Measurements from ENCODE around the gene SLC10A4.

SLC10A4 gene

DNA sequence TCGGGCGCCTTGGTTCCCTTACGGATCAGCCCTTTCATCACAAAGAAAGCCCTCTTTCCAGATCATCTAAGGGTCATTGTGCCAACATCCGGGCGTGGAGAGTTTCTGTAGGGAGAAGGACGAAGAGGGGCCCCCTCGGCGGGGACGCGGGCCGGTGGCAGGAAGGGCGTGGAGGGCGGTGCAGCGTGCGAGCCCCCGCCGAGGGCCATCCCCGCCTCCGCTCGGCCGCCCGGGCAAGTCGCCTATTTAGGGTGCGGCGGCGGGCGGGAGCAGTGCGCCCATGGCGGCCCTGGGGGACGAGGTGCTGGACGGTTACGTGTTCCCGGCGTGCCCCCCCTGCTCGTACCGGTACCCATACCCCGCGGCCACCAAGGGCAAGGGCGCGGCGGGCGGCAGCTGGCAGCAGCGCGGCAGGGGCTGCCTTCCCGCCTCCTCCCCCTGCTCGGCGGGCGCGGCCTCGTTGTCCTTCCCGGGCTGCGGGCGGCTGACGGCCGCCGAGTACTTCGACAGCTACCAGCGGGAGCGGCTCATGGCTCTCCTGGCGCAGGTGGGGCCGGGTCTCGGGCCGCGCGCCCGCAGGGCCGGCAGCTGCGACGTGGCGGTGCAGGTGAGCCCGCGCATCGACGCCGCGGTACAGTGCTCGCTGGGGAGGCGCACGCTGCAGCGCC, 7.0 kb downstream of the SLC10A4 start, which contains the start of gene ZAR1:
ZAR1 (plus strand) TSS at position 241 of the 668 bp plus-strand sequence; CDS start at position 281, 40 bp downstream.
- no peak for DNase-seq

DNA sequence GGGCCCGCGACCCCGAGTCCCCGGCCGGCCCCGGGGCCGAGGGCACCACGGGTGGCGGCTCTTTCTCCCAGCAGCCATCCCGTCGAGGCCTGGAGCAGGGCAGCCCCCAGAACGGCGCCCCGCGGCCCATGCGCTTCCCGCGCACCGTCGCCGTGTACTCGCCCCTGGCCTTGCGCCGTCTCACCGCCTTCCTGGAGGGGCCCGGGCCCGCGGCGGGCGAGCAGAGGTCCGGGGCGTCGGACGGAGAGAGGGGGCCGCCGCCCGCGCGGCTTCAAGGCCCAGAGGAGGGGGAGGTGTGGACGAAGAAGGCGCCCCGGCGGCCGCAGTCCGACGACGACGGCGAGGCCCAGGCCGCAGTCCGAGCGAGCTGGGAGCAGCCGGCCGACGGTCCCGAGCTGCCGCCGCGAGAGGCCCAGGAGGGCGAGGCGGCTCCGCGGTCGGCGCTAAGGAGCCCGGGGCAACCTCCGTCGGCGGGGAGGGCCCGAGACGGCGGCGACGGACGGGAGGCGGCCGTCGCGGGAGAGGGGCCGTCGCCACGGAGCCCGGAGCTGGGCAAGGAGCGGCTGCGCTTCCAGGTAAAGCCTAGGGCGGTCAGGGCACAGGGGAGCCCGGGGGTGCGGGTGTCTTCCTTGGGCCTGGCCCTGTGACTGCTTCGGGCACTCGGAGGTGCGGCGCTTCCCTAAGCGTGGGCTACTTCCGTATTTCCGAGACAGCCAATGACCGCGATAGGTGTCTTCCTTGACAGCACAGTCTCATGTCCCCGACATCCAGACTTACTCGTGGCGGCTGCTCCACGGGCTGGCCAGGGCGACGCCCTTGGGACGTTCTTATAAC, 7.8 kb downstream of the SLC10A4 start:
- no peak for DNase-seq

DNA sequence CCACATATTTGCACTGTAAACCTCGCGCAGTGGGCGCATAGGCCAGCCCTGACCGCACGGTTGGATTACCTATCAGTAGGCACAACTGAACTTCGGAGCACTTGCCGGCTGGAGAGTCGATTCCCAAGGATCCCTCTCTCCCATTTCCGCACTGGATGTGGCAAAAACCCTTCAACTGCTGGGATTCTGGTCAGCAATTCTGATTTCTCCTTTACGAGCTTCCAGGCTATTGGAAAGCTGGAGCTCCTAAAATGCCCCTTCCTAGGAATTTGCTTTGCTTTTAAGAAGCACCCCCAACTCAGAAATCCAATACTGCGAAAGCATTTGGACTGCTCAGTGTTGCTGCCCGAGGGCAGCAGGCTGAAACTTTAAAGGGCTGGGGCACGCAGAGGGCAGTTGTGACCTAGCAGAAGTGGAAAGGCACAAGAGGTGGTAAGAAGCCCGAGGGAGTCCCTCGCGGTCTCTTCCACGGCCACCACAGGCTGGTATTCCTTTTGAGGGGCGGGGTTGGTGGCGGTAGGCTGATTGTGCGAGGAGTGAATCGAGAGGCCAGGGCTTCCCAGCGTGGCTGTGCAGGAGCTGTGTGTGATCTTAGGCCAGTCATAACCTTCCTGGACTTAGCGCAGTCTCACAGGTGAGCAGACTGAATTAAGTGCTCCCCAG, 8.5 kb downstream of the SLC10A4 start:
- no peak for DNase-seq

DNA sequence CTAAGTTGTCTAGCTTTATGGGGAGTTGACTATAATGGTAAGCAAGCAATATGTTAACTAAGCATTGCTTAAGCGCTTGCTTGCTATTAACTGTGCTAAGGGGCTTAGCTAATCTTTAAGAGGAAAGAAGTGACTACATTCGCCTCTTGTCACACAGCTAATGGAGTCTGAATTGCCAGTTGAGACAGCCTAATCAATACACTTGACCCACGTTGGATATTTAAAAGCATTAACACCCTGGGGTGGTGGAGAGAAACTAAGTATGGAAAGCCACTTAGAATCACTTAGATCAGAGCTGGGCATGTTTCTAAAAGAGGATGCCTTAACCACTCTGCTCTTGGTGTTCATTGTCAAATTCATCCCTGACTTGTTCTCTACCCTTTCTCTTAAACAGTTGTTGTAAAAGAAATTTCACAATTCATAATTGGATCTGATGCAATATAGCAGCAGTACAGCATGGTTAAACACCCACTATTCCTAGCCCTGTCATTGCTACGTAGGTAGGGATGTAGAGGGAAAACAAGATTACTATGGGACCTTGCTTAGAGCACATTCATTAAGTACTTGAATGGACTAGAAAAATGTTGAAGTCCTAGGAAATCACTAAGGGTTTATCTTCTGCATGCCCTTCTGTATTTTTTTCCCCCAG, 10.4 kb downstream of the SLC10A4 start:
- DNase-seq = no peak

DNA sequence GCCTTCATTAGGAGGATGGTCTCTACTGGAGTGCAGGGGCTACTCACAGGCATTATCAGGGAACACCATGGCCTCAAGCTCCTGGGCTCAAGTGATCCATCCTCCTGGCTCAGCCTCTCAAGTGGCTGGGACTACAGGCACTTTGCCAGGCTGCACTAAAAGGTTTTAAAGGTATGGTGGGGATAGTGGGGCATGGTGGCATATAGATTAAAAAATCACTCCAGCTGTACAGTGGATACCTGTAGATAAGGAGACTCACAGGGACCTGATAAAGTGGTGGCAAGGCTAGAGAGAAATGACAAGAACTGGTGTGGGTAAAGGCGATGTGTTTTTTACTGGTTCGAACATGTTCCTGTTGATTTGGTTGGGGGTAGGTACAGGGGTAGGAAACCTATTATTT, 12.8 kb downstream of the SLC10A4 start:
- DNase-seq = no peak

DNA sequence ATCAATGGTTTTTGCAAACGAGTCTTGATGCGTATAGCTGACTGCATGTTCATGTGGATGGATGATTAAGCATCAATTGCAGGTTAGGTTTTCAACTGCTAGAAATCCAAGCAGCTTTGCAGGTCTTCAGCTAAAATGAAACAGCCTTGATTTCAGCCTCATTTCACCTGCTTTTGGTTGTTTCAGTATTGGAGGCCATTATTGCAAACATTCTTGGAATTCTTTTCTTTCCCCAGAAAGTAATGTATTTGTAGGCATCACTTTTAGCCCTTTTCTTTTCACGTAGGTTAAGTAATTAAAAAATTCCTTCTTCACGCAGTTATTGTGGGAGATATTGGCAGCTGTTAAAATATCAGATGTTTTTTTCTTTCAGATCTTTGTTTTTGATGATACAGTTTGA, 15.8 kb downstream of the SLC10A4 start:
- no peak for DNase-seq

DNA sequence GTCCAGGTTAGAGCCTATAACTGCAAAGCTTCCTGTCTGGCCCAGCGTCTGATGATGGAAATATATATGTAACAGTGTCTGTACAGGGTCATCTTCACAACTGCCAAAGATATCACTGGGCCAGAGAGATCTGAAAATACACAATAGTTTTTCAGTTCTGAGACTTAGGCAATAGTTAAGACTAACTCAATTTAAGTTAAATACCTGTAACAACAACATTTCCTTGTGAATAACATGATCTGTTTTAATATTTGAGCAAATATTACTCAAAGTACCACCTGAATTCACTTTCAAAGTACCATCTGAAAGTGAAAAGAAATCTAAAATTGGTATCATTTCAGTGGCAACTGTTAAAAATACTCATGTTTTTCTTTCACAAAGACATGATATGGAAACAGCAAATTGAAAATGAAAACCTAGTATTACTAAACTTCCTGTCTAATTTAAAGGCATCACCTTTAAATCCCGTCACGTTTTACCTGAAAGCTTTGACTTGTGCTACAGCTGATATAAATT, 16.5 kb downstream of the SLC10A4 start:
- no peak for DNase-seq

DNA sequence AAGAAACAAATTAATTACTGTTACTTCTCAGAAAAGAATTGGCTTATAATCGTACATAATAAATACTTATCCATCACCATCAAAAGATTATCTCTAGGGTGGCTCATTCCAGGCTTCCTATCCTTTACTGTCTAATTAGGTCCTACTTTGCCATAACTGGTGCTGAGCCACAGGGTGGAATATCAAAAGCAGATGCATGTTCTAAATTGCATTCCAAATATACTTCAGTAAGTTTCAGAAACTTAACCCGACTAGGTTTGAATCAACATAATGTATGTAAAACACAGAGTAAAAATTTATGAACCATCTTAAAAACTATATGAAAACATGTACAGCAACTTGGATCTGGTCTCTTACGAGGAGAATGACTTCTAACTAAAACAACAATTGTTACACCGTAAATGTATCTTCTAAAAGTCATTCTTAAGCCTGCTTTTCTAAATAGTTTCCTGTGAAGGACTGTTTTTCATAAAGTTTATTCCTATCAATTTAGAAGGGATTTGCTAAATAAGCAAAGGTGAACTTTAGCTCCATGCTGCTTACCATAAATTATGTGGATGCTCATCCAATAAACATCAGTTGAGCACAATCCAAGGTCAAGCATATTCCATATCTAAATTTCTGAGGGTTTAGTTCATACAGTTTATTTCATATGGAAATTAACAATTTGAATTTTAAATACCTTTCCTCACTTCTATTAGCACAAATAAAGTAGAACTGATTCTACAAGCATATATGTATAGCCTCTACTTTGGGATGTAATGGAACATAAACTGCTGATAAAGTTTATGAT, 20.3 kb downstream of the SLC10A4 start:
- no peak for DNase-seq

DNA sequence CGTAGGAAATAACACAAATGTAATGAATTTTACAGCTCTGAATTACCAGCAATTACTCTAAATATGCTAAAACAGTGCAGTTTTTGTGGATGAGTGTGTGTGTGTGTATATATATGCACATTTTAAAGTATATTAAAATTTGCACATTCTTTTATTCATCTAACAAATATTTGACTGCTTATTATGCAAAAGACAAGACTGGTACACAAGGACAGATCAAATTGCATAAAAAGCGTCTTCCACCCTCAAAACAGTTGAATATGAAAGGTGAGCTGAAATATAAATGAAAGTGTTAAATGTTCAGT, 20.8 kb downstream of the SLC10A4 start:
- no peak for DNase-seq

DNA sequence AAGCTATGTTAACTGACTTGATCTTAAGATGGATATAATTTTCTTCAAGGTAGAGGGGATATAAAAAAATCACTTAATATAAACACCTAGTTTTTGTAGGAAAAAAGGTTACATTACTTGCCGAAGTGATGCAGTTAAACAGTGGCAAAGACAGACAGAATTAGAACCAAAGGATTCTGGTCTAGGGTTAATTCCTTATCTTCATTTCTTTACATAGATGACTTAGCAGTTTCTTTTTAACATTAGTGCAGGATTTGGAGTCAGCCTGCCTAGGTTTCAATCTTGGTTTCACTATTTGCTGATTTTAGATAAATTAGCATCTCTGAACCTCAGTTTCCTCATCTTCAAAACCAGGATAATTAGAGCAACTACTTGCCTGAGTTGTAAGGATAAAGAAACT, 21.2 kb downstream of the SLC10A4 start:
- DNase-seq = no peak

DNA sequence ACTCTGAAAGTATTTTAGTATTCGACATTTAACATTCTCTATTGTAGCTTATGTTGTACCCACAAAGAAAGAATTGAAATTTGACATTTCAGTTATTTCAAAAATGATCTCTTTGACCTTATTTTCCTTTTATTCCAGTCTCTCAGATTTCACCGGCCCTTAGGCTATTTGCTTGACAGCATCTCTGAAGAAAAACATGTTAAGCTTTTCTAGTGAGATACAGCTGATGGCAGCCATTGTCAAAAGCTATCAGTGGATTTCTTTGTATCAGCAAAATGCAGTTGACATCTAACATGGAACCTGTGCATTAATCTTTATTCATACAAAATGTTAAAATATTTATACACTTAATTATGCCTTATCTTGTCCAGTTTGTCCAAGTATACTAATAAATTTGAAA, 23.6 kb downstream of the SLC10A4 start:
- no peak for DNase-seq

DNA sequence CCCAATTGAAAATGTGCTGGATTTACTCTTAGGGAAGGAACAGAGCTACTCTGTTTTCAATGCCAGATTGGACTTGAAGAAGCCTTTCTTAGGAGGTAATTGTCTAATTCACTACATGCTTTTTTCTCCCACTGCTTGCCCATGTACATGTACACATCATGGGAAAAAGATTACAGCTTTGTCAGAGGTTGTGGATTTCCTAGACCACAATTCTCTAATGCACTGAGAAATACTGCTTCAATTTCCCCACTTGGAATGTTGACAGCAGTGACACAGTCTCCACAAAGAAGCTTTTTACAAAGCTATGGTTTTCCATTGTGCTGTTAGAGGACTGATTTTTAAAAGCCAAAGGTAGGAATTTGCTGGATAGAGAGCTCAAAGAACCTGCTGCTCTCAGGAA, 26.4 kb downstream of the SLC10A4 start:
- DNase-seq = no peak

DNA sequence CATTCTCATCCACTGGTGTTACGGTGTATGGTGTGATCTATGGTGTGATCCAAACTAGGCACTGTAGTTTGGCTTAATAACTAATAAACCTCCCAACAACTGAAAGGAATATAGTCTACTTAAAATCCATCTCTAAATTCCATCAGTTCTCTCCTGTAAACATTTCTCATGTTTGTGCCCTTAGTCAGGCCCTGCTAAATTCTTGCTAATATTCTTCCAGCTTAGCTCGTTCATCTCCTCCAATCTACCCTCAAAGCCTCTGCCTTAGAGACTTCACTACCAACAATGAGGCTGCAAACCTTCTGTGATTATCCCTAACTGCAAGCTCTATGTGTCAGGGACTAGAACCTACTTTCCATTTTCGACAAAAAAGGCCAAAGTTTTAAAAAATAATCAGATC, 35.0 kb downstream of the SLC10A4 start:
- no peak for DNase-seq

DNA sequence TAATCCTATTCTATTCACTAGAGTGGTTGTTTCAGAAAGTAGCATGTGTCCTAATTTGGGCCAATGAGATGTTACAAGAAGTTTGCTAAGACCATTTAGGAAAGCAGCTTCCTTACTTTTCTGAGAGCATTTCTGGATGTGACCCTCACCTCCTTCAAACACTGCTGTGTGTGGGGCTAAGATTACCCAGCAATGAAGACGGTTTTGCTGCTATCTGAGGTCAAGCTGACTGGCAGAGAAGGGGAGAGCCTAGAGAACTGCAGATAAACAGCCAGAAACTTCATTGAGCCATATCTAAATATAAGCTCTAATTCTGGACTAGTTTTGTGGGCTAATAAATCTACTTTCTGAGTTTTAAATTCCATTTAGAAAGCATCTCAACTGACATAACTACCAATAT, 43.3 kb downstream of the SLC10A4 start:
- DNase-seq = no peak

DNA sequence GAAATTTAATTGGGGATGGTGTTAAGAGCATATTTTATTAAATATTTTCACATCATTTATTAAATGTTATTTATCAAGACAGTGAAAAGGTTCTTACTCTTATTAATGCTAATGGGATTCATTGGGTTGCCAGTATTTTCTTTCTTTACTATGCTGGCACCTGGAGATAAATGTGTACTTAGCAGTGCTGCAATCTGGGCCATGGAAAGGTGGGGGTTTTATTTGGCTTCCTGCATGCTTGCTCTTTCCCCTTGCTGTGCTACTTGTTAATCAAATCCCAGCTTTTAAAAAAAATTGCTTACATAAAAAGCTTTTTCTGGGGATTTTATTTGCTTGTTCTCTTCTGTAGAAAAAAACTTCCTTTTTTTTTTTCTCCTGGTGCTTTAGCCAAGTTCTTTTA, 55.2 kb downstream of the SLC10A4 start:
- DNase-seq = no peak
